GM18517 (cell line): ENCODE measurements around the gene CXCR6.
A peak's percentile ranks its signal among the peaks of the same experiment; 100 is the strongest.

Experiments used
- ATAC-seq: cut with Tn5 transposase; IDR thresholded peaks from one replicate; pipeline ENCODE4 v1.9.1; 2021; ENCODE audit warnings: mild to moderate bottlenecking, moderate library complexity; ENCODE audit not compliant: unreplicated experiment

Gene CXCR6

GRCh38 chr3:45943207-45943846 is at the start of gene CXCR6:
TSS of gene CXCR6 (plus strand) at chr3:45943464. CDS start at chr3:45946482, 3,018 bp downstream.
- no peak for ATAC-seq

GRCh38 chr3:45894015-45894414 is 49.2 kb upstream of the CXCR6 start:
- no peak for ATAC-seq

- ATAC-seq: no peak
These were observed 47.4 kb upstream of the CXCR6 start for GRCh38 chr3:45895686-45896468.

- no peak for ATAC-seq
These were observed 46.3 kb upstream of the CXCR6 start for GRCh38 chr3:45896956-45897355.

GRCh38 chr3:45904931-45905330 is 38.3 kb upstream of the CXCR6 start:
- no peak for ATAC-seq

GRCh38 chr3:45905755-45906154 is 37.5 kb upstream of the CXCR6 start:
- no peak for ATAC-seq

- no peak for ATAC-seq
These were observed 36.4 kb upstream of the CXCR6 start for GRCh38 chr3:45906681-45907407.

- ATAC-seq: no peak
These were observed 35.2 kb upstream of the CXCR6 start for GRCh38 chr3:45907769-45908705.

GRCh38 chr3:45908761-45909160 is 34.5 kb upstream of the CXCR6 start:
- no peak for ATAC-seq

- ATAC-seq: no peak
These were observed 33.7 kb upstream of the CXCR6 start for GRCh38 chr3:45909542-45909941.

- ATAC-seq: no peak
These were observed 32.4 kb upstream of the CXCR6 start for GRCh38 chr3:45910892-45911291.

GRCh38 chr3:45911511-45912226 is 31.6 kb upstream of the CXCR6 start:
- no peak for ATAC-seq

GRCh38 chr3:45912435-45912834 is 30.8 kb upstream of the CXCR6 start:
- ATAC-seq: no peak

GRCh38 chr3:45914362-45915058 is 28.8 kb upstream of the CXCR6 start:
- no peak for ATAC-seq

GRCh38 chr3:45915059-45915439 is 28.2 kb upstream of the CXCR6 start:
- ATAC-seq: no peak

GRCh38 chr3:45915518-45916231 is 27.6 kb upstream of the CXCR6 start:
- ATAC-seq: peak; percentile 95

GRCh38 chr3:45917146-45917898 is 25.9 kb upstream of the CXCR6 start:
- ATAC-seq: no peak
